Activated CD8-positive, alpha-beta T cell treated with anti-CD3 and anti-CD28 coated beads, Interleukin-2, amount 10 ng/mL, durations not matched to agents 7 days and 5 days (primary cell): Measurements from ENCODE around the gene MPPED2. TPM values are rescaled to one million over a fixed set of nuclear protein-coding genes. Genes with fewer than 3 reads are reported as not detected.

Source experiments
- ATAC-seq: fragments of 150-1000 bp; cut with Tn5 transposase; one replicate; pipeline ENCODE4 v1.10.0; 2021; ENCODE audit warnings: moderate library complexity
- CTCF ChIA-PET: fragments of 350-600 bp; sonication (Branson Sonifier 250); formaldehyde crosslinking; loops from one replicate; lab custom pipeline; 2021; ENCODE audit warnings: antibody characterized with exemption; lab: Charles Lee
- POLR2A ChIA-PET: fragments of 350-600 bp; sonication (Branson Sonifier 250); formaldehyde crosslinking; loops from one replicate; lab custom pipeline; 2021; ENCODE audit warnings: antibody characterized with exemption; lab: Charles Lee
- DNase-seq: peaks from one replicate; pipeline ENCODE4 v3.0.0-alpha.2; 2020
- H3K27ac Mint-ChIP-seq: one replicate; pipeline ENCODE4 v1.8.0; 2021; ENCODE audit warnings: mild to moderate bottlenecking, mixed read lengths
- H3K27me3 Mint-ChIP-seq: one replicate; pipeline ENCODE4 v1.8.0; 2021; ENCODE audit warnings: low read depth, mixed read lengths
- H3K36me3 Mint-ChIP-seq: one replicate; pipeline ENCODE4 v1.8.0; 2021; ENCODE audit warnings: low read depth, mixed read lengths
- H3K4me1 Mint-ChIP-seq: one replicate; pipeline ENCODE4 v1.8.0; 2021; ENCODE audit warnings: low read depth, mixed read lengths
- H3K4me3 Mint-ChIP-seq: one replicate; pipeline ENCODE4 v1.8.0; 2021; ENCODE audit warnings: mild to moderate bottlenecking, mixed read lengths
- H3K9me3 Mint-ChIP-seq: one replicate; pipeline ENCODE4 v1.8.0; 2022; ENCODE audit warnings: mixed read lengths; ENCODE audit not compliant: insufficient read depth
- total RNA-seq, 2 experiments: library from RNA; stranded (reverse); gene quantifications; one replicate each; pipeline ENCODE4 v1.2.3, GENCODE V29; 2021

MPPED2 gene
- total RNA-seq, 2 experiments from 2014 or later, result not detected

GRCh38 chr11:30495437-30495836 is 90.7 kb downstream of the MPPED2 start:
- Mint-ChIP-seq H3K4me3 (no peak overlapping the region), H3K36me3 (no peaks in the 10 kb centered on the region), H3K27me3 (no peaks in the 10 kb centered on the region), H3K27ac (no peak overlapping the region), H3K9me3 (no peaks in the 10 kb centered on the region), H3K4me1 (no peaks in the 10 kb centered on the region)
- ATAC-seq, result no peak
- CTCF ChIA-PET, result no interaction called here
- DNase-seq, result no peak
- POLR2A ChIA-PET, result no interaction called here

- H3K27ac Mint-ChIP-seq, result no peak overlapping the region
- POLR2A ChIA-PET, result no interaction called here
- DNase-seq (no peak), ATAC-seq (no peak)
- CTCF ChIA-PET, result no interaction called here
- H3K9me3 Mint-ChIP-seq, result no peaks in the 10 kb centered on the region
- no peaks in the 10 kb centered on the region for H3K27me3 Mint-ChIP-seq
- no peaks in the 10 kb centered on the region for H3K36me3 Mint-ChIP-seq
- H3K4me1 Mint-ChIP-seq, result no peaks in the 10 kb centered on the region
- no peak overlapping the region for H3K4me3 Mint-ChIP-seq
Measured at GRCh38 chr11:30489511-30489910, 96.6 kb downstream of the MPPED2 start.

GRCh38 chr11:30489076-30489475 is 97.1 kb downstream of the MPPED2 start:
- Mint-ChIP-seq H3K9me3 (no peaks in the 10 kb centered on the region), H3K36me3 (no peaks in the 10 kb centered on the region), H3K4me1 (no peaks in the 10 kb centered on the region), H3K27ac (no peak overlapping the region), H3K4me3 (no peak overlapping the region), H3K27me3 (no peaks in the 10 kb centered on the region)
- DNase-seq (no peak), ATAC-seq (no peak)
- ChIA-PET POLR2A (no interaction called here), CTCF (no interaction called here)

GRCh38 chr11:30488304-30488998 is 97.7 kb downstream of the MPPED2 start:
- Mint-ChIP-seq H3K4me1 (no peaks in the 10 kb centered on the region), H3K4me3 (no peak overlapping the region), H3K27me3 (no peaks in the 10 kb centered on the region), H3K27ac (no peak overlapping the region), H3K36me3 (no peaks in the 10 kb centered on the region), H3K9me3 (no peaks in the 10 kb centered on the region)
- ChIA-PET CTCF (no interaction called here), POLR2A (no interaction called here)
- DNase-seq (no peak), ATAC-seq (no peak)

- ChIA-PET CTCF (no interaction called here), POLR2A (no interaction called here)
- Mint-ChIP-seq H3K4me3 (no peak overlapping the region), H3K36me3 (no peaks in the 10 kb centered on the region), H3K27ac (no peak overlapping the region), H3K27me3 (no peaks in the 10 kb centered on the region), H3K4me1 (no peaks in the 10 kb centered on the region), H3K9me3 (no peaks in the 10 kb centered on the region)
- no peak for ATAC-seq
- DNase-seq, result no peak
Measured at GRCh38 chr11:30487200-30487898, 98.8 kb downstream of the MPPED2 start.

GRCh38 chr11:30485756-30486155 is 100.4 kb downstream of the MPPED2 start:
- H3K9me3 Mint-ChIP-seq, result no peaks in the 10 kb centered on the region
- no peak overlapping the region for H3K27ac Mint-ChIP-seq
- no peaks in the 10 kb centered on the region for H3K27me3 Mint-ChIP-seq
- no peaks in the 10 kb centered on the region for H3K4me1 Mint-ChIP-seq
- CTCF ChIA-PET, result no interaction called here
- DNase-seq (no peak), ATAC-seq (no peak)
- H3K36me3 Mint-ChIP-seq, result no peaks in the 10 kb centered on the region
- H3K4me3 Mint-ChIP-seq, result no peak overlapping the region
- POLR2A ChIA-PET, result no interaction called here

- no peak for ATAC-seq
- Mint-ChIP-seq H3K27ac (no peak overlapping the region), H3K4me1 (no peaks in the 10 kb centered on the region), H3K27me3 (no peaks in the 10 kb centered on the region), H3K4me3 (no peak overlapping the region), H3K9me3 (no peaks in the 10 kb centered on the region), H3K36me3 (no peaks in the 10 kb centered on the region)
- DNase-seq, result no peak
- POLR2A ChIA-PET, result no interaction called here
- CTCF ChIA-PET, result no interaction called here
Measured at GRCh38 chr11:30485222-30485621, 100.9 kb downstream of the MPPED2 start.

GRCh38 chr11:30483056-30483455 is 103.1 kb downstream of the MPPED2 start:
- no peak for DNase-seq
- ATAC-seq, result no peak
- Mint-ChIP-seq H3K4me1 (no peaks in the 10 kb centered on the region), H3K36me3 (no peaks in the 10 kb centered on the region), H3K9me3 (no peaks in the 10 kb centered on the region), H3K27me3 (peaks cover 7% of the 10 kb centered on the region), H3K4me3 (no peak overlapping the region), H3K27ac (no peak overlapping the region)
- ChIA-PET CTCF (no interaction called here), POLR2A (no interaction called here)

- Mint-ChIP-seq H3K27ac (no peak overlapping the region), H3K27me3 (peaks cover 7% of the 10 kb centered on the region), H3K9me3 (no peaks in the 10 kb centered on the region), H3K4me3 (no peak overlapping the region), H3K36me3 (no peaks in the 10 kb centered on the region), H3K4me1 (no peaks in the 10 kb centered on the region)
- CTCF ChIA-PET, result no interaction called here
- ATAC-seq (no peak), DNase-seq (no peak)
- POLR2A ChIA-PET, result no interaction called here
Measured at GRCh38 chr11:30481796-30482195, 104.4 kb downstream of the MPPED2 start.

GRCh38 chr11:30481330-30481729 is 104.8 kb downstream of the MPPED2 start:
- Mint-ChIP-seq H3K9me3 (no peaks in the 10 kb centered on the region), H3K4me3 (no peak overlapping the region), H3K27me3 (peaks cover 7% of the 10 kb centered on the region), H3K27ac (no peak overlapping the region), H3K4me1 (no peaks in the 10 kb centered on the region), H3K36me3 (no peaks in the 10 kb centered on the region)
- ChIA-PET CTCF (no interaction called here), POLR2A (no interaction called here)
- ATAC-seq, result no peak
- DNase-seq, result no peak

GRCh38 chr11:30479899-30480298 is 106.3 kb downstream of the MPPED2 start:
- ATAC-seq (no peak), DNase-seq (no peak)
- no peak overlapping the region for H3K4me3 Mint-ChIP-seq
- CTCF ChIA-PET, result no interaction called here
- peaks cover 7% of the 10 kb centered on the region for H3K27me3 Mint-ChIP-seq
- no peaks in the 10 kb centered on the region for H3K9me3 Mint-ChIP-seq
- POLR2A ChIA-PET, result no interaction called here
- H3K36me3 Mint-ChIP-seq, result no peaks in the 10 kb centered on the region
- H3K27ac Mint-ChIP-seq, result no peak overlapping the region
- H3K4me1 Mint-ChIP-seq, result no peaks in the 10 kb centered on the region

- POLR2A ChIA-PET, result no interaction called here
- no peak overlapping the region for H3K27ac Mint-ChIP-seq
- CTCF ChIA-PET, result no interaction called here
- peaks cover 7% of the 10 kb centered on the region for H3K27me3 Mint-ChIP-seq
- DNase-seq, result no peak
- no peaks in the 10 kb centered on the region for H3K4me1 Mint-ChIP-seq
- H3K9me3 Mint-ChIP-seq, result no peaks in the 10 kb centered on the region
- no peak for ATAC-seq
- no peak overlapping the region for H3K4me3 Mint-ChIP-seq
- no peaks in the 10 kb centered on the region for H3K36me3 Mint-ChIP-seq
Measured at GRCh38 chr11:30478923-30479322, 107.2 kb downstream of the MPPED2 start.
